HG02763 (cell line): ENCODE data around the gene BEGAIN.
"Not testable (repeated sequence)": the region's sequence is repeated elsewhere in the genome, so short reads cannot be mapped to it uniquely, and the experiment has no call there.

Experiments used
- ATAC-seq: cut with Tn5 transposase; IDR thresholded peaks from one replicate; pipeline ENCODE4 v1.9.1; 2021; ENCODE audit warnings: mild to moderate bottlenecking, moderate library complexity; ENCODE audit not compliant: unreplicated experiment

BEGAIN gene

DNA sequence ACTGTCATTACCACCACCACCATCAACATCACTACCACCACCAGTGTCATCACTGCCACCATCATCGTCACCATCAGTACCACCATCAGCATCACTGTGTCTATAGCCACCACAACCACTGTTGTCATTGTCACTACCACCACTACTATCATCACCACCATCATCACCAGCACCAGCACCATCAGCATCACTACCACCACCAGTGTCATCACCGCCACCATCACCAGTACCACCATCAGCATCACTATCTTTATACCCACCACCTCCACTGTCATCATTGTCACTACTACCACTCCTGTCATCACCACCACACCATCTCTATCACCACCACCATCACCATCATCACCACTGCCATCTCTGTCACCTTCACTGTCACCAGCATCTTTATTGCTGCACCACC lies 60.6 kb downstream of the BEGAIN start:
- ATAC-seq: no peak

GRCh38 chr14:100526057-100526456 lies 61.2 kb downstream of the BEGAIN start:
- ATAC-seq: no peak

DNA sequence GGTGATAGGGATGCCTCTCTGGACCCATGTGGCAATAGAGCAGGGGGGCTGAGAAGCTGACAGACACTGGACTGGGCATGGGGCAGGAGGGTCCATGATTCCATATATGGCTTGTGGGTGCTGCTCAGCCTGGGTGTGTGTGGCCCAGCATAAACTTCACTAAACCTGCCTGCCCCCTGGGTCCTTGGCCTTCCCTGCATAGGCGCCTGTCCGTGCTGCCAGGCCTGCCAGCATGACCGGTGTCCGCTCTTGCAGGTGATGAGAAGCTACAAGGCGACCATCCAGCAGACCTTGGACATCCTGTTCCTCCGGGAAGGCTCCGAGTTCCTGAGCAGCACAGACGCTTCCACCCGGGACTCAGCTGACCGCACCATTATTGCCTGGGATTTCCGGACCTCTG lies 61.6 kb downstream of the BEGAIN start:
- ATAC-seq: no peak

GRCh38 chr14:100524933-100525243 lies 62.3 kb downstream of the BEGAIN start:
- no peak for ATAC-seq

- ATAC-seq: no peak
Measured at GRCh38 chr14:100524233-100524932, 62.8 kb downstream of the BEGAIN start.

GRCh38 chr14:100523843-100524169 lies 63.4 kb downstream of the BEGAIN start:
- ATAC-seq: no peak

- no peak for ATAC-seq
Measured at GRCh38 chr14:100523131-100523842, 63.9 kb downstream of the BEGAIN start.

DNA sequence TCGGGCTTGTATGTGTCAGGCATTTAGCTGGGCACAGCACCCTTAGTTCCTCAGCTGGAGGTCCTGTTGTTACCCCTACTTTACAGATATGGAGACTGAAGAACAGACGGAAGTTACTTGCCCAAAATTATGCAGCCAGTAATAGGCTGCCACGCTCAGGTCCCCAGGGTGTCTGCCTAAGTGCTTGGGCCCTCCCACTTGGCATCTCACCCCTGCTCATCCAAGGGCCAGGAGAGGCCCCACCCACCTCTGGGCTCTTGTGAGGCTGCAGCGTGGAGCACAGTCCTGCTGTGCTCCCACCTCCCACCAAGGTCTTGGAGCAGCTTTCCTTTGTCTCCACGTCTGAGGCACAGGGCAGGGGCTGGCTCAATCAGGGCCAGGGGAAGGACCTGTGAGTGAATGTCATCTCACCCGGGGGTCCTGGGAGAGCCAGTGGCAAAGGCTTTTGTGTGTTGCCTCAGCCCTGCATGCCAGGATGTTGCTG lies 64.6 kb downstream of the BEGAIN start:
- ATAC-seq: no peak

GRCh38 chr14:100506053-100506452 lies 81.2 kb downstream of the BEGAIN start:
- not testable (repeated sequence) for ATAC-seq

GRCh38 chr14:100504372-100505078 lies 82.7 kb downstream of the BEGAIN start:
- no peak for ATAC-seq

DNA sequence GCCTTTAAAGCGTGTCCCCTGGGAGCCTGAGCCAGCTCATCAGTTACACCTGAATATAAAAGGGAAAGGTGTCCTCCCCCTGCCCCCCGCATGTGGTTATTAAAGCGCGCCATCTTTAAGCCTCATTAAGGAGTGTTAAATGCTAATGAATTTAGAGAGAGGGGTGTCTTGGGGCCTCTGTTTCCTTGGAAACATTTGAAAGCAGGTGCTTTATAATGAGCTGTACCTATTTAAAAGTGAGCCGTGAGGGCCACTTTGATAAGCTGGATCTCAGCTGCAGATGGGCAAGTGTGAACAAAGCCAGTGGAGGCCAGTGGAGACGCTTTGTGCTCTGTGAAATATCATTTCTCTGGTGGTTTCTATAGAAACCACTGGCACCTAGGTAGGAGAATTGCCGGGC lies 84.0 kb downstream of the BEGAIN start:
- ATAC-seq: no peak

GRCh38 chr14:100502622-100503220 lies 84.5 kb downstream of the BEGAIN start:
- ATAC-seq: no peak

DNA sequence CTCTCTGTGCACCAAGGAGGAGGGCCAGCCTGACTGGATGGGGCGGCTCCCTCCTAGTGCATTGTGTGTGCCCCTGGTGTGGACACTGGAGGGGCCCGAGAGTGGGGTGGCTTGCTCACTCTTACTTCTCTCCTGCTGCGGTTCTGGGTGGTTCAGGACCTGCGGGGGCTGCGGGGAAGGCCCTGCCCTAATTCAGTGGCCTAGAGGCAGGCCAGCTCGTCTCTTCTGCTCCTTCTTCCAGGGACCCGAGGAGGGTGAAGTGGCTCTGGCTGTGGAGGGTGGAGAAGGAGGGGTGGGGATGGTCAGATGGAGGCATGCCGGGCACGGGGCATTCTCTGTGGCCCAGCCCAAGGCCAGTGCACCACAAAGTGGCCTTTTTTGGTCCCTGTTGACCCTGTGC lies 87.1 kb downstream of the BEGAIN start:
- no peak for ATAC-seq

DNA sequence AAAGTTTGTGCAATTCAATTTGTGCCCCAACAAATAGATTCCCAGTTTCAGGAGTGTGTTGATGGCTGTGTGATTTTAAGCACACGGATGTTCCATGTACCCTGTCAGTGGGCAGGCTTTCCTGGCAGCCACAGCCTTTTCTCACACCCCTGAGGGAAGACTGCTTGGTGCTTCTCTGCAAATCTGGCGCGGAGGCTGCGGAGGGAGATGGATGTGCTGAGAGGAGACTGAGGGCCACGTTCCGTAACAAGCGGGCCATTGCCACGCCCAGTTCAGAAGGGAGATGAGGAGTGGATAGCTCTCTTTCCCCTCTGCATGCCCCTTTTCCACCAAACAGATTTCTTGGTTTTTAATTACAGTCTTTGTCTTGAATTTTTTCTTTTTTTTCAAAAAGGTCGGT lies 89.1 kb downstream of the BEGAIN start:
- ATAC-seq: no peak

DNA sequence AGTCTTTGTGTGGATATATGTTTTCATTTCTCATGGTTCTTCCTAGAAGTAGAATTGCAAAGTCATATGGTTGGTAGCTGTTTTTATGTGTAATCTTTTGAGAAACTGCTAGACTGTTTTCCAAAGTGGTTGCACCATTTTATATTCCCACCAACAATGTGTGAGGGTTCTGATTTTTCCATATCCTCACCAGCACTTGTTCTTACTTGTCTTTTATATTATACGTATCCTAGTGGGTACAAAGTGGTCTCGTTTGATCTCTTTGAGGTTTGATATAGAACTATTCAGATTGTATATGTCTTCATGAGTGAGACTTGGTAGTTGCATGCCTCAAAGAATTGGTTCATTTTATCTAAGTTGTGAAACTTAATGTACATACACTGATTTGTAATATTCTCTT lies 91.3 kb downstream of the BEGAIN start:
- no peak for ATAC-seq

DNA sequence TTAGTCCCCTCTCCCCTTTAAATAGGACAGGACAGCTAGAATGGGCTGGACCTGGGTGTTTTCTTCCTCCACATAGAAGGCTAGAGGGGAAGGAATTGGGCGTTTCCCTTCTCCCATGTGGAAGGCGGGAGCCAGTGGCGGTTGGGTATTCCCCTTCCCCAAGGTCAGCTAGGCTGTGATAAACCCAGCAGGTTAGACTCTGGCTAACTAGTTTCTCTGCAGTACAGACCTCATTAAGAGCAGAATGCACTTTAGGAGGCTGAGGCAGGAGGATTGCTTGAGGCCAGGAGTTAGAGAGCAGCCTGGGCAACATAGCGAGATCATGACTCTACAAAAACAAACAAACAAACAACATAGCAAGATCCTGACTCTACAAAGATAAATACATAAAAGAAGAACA lies 92.6 kb downstream of the BEGAIN start:
- ATAC-seq: no peak

GRCh38 chr14:100490252-100490651 lies 97.0 kb downstream of the BEGAIN start:
- ATAC-seq: no peak

GRCh38 chr14:100488057-100488456 lies 99.2 kb downstream of the BEGAIN start:
- no peak for ATAC-seq

GRCh38 chr14:100487304-100487703 lies 99.9 kb downstream of the BEGAIN start:
- no peak for ATAC-seq
